Fibroblast of lung (primary cell): ENCODE results near the gene SBF2. TPM values are rescaled to one million over a fixed set of nuclear protein-coding genes. Genes with fewer than 3 reads are reported as not detected.
A peak's percentile ranks its signal among the peaks of the same experiment; 100 is the strongest.

Experiments
- DNase-seq, 2 donors: peaks; one replicate each; pipeline versions ENCODE4 v3.0.0 to v3.0.0-alpha.2; 2010; ENCODE audit warnings: low read depth in 2 of 2
- H2AFZ ChIP-seq: 2 replicates; pipeline ENCODE4 v1.5.1; 2012; ENCODE audit warnings: low read length, control low read depth, inconsistent platforms
- H3K27ac ChIP-seq: 2 replicates; pipeline ENCODE4 v1.5.1; 2011; ENCODE audit warnings: low read length, control low read depth; ENCODE audit not compliant: insufficient read depth
- H3K27me3 ChIP-seq: 2 replicates; pipeline ENCODE4 v1.5.1; 2011; ENCODE audit warnings: mild to moderate bottlenecking, low read length; ENCODE audit not compliant: control insufficient read depth, insufficient read depth
- H3K36me3 ChIP-seq: 2 replicates; pipeline ENCODE4 v1.5.1; 2011; ENCODE audit warnings: low read length; ENCODE audit not compliant: control insufficient read depth, insufficient read depth
- H3K4me1 ChIP-seq: 2 replicates; pipeline ENCODE4 v1.5.1; 2011; ENCODE audit warnings: low read length; ENCODE audit not compliant: control insufficient read depth, insufficient read depth; ENCODE audit errors: extremely low read depth
- H3K4me2 ChIP-seq: 2 replicates; pipeline ENCODE4 v1.5.1; 2011; ENCODE audit warnings: low read length, control low read depth; ENCODE audit not compliant: insufficient read depth; ENCODE audit errors: extremely low read depth
- H3K4me3 ChIP-seq, 4 experiments: fragments of 200-600 bp in 1 of 4; sonication (generic) in 1 of 4; replicated peaks in 1 of 4; 2 replicates each; pipeline ENCODE4 v1.5.1; 2011 to 2016; ENCODE audit warnings: low read length in 4 of 4, low read depth in 3 of 4, mild to moderate bottlenecking in 3 of 4, control low read depth in 2 of 4, inconsistent platforms in 1 of 4, mixed read lengths in 1 of 4; ENCODE audit not compliant: insufficient read depth in 1 of 4; ENCODE audit errors: control extremely low read depth in 1 of 4
- H3K79me2 ChIP-seq: 2 replicates; pipeline ENCODE4 v1.5.1; 2012; ENCODE audit warnings: mild to moderate bottlenecking, low read length, inconsistent platforms; ENCODE audit not compliant: control insufficient read depth, insufficient read depth
- H3K9ac ChIP-seq: 2 replicates; pipeline ENCODE4 v1.5.1; 2011; ENCODE audit warnings: mild to moderate bottlenecking, low read length, control low read depth; ENCODE audit not compliant: insufficient read depth
- H3K9me3 ChIP-seq: 2 replicates; pipeline ENCODE4 v1.5.1; 2012; ENCODE audit warnings: low read depth, low read length; ENCODE audit not compliant: control insufficient read depth, insufficient read depth
- H4K20me1 ChIP-seq: 2 replicates; pipeline ENCODE4 v1.5.1; 2011; ENCODE audit warnings: low read length; ENCODE audit not compliant: control insufficient read depth, insufficient read depth; ENCODE audit errors: extremely low read depth
- EZH2 ChIP-seq: IDR thresholded peaks from 2 replicates; pipeline ENCODE4 v1.5.1; 2012; ENCODE audit warnings: low read length, control low read depth, mild to moderate bottlenecking; ENCODE audit errors: missing control alignments
- polyA plus RNA-seq, 2 donors: library from polyadenylated mRNA; depleted of rRNA in 1 of 2; stranded (reverse) in 1 of 2; unstranded in 1 of 2; fragments of >200 nt; gene quantifications; 2 replicates each; pipeline ENCODE4 v1.2.1, GENCODE V29; 2011 to 2012; ENCODE audit warnings: missing spikeins in 1 of 2
- total RNA-seq: library from RNA; depleted of rRNA; stranded (reverse); fragments of >200 nt; gene quantifications from 2 replicates; pipeline ENCODE4 v1.2.1, GENCODE V29; 2014
- TF ChIP-seq, protein P1 (sequence below), 2 donors: IDR thresholded peaks in 1 of 2; conservative IDR thresholded peaks in 1 of 2; 1 replicate in 1 of 2; 2 replicates in 1 of 2; pipeline ENCODE4 v1.5.1; 2011 to 2012; ENCODE audit warnings: low read length in 2 of 2, control low read depth in 1 of 2, inconsistent platforms in 1 of 2, low read depth in 1 of 2, mild to moderate bottlenecking in 1 of 2

The SBF2 gene
- total and polyA plus RNA-seq, 2 donors (not counting 1 experiment from before 2014, with no cell fraction given): 69.4 to 95.9 TPM

DNA sequence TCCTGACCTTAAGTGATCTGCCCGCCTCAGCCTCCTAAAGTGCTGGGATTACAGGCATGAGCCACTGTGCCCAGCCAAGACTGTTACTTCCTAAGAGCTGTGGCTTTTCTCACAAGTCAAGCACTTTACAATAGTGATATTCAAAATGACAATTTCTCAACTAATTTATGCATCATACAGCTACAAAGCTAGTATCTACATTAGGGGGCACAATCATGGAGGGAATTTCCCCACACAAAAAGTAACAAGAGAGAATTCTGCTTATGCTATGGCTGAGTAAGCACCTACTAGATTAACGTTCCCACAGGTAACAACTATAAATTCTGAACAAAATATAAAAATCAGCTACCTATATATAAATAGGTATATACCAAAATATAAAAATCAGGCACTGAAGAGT lies 72.7 kb downstream of the SBF2 start:
- Histone ChIP-seq H3K79me2 (peaks cover 17% of the 10 kb centered on the region), H3K36me3 (no peaks in the 10 kb centered on the region), H3K4me1 (no peaks in the 10 kb centered on the region), H2AFZ (no peak overlapping the region), H3K27ac (no peak overlapping the region), H3K4me3 (no peak overlapping the region), H4K20me1 (no peaks in the 10 kb centered on the region), H3K27me3 (no peaks in the 10 kb centered on the region), H3K4me2 (no peak overlapping the region), H3K9ac (no peak overlapping the region), H3K9me3 (no peaks in the 10 kb centered on the region)
- DNase-seq: no peak
- TF ChIP-seq, protein P1, sequence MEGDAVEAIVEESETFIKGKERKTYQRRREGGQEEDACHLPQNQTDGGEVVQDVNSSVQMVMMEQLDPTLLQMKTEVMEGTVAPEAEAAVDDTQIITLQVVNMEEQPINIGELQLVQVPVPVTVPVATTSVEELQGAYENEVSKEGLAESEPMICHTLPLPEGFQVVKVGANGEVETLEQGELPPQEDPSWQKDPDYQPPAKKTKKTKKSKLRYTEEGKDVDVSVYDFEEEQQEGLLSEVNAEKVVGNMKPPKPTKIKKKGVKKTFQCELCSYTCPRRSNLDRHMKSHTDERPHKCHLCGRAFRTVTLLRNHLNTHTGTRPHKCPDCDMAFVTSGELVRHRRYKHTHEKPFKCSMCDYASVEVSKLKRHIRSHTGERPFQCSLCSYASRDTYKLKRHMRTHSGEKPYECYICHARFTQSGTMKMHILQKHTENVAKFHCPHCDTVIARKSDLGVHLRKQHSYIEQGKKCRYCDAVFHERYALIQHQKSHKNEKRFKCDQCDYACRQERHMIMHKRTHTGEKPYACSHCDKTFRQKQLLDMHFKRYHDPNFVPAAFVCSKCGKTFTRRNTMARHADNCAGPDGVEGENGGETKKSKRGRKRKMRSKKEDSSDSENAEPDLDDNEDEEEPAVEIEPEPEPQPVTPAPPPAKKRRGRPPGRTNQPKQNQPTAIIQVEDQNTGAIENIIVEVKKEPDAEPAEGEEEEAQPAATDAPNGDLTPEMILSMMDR (conservative IDR thresholded peaks at IDR 0.05 in 1 of 2, IDR thresholded peaks at IDR 0.05 in 1 of 2; ENCODE audit: low read depth in 1 of 2, low read length in 2 of 2): no peak
- no peak for TF ChIP-seq EZH2

DNA sequence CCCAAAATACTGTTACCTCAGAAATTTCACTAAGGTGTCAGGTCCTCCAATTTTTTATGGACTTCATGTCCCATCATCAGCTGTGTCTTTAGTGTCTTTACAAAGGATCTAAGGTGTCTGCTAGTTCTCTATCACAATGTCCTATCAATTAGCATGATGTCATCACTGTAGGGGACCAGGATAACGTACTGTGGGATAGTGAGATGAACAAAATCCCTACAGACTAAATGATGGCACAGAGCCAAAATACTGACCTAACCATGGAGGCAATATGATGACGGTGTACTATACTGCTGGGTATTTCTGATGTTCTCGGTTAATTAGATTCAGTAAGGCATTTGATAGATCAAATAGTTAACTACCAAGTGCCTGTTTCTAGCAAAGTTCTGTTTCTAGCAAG lies 82.5 kb downstream of the SBF2 start:
- H3K27ac ChIP-seq: no peak overlapping the region
- TF ChIP-seq, protein P1 (conservative IDR thresholded peaks at IDR 0.05 in 1 of 2, IDR thresholded peaks at IDR 0.05 in 1 of 2; ENCODE audit: low read depth in 1 of 2, low read length in 2 of 2): no peak
- no peak for TF ChIP-seq EZH2
- H3K27me3 ChIP-seq: no peaks in the 10 kb centered on the region
- H3K4me1 ChIP-seq: peaks cover 5% of the 10 kb centered on the region
- no peaks in the 10 kb centered on the region for H4K20me1 ChIP-seq
- DNase-seq: no peak
- peaks cover 15% of the 10 kb centered on the region for H3K79me2 ChIP-seq
- no peak overlapping the region for H2AFZ ChIP-seq
- no peaks in the 10 kb centered on the region for H3K36me3 ChIP-seq
- H3K4me3 ChIP-seq: no peak overlapping the region
- H3K9ac ChIP-seq: no peak overlapping the region
- H3K9me3 ChIP-seq: no peaks in the 10 kb centered on the region
- no peak overlapping the region for H3K4me2 ChIP-seq

DNA sequence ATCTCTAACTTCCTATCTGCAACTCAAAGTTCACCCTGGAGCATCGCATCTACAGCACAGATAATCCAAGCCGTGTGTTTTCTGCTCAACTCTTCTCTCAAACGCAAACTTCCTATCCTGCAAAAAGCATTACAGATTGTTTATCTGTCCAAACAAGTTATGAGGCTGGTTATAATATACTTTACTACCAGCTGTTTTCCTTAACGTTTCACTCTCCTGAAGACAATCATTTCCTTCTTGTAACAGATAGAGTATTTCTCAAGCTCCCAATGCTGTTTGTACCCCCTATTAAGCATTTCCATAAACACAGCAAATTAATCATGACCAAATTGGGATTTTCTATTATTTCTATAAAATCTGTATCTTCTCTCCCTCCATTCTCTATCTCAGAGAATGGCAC lies 84.7 kb downstream of the SBF2 start:
- Histone ChIP-seq H3K27me3 (no peaks in the 10 kb centered on the region), H4K20me1 (no peaks in the 10 kb centered on the region), H3K27ac (no peak overlapping the region), H2AFZ (no peak overlapping the region), H3K4me3 (no peak overlapping the region), H3K79me2 (peaks cover 22% of the 10 kb centered on the region), H3K9me3 (no peaks in the 10 kb centered on the region), H3K4me1 (peaks cover 5% of the 10 kb centered on the region), H3K36me3 (no peaks in the 10 kb centered on the region), H3K4me2 (no peak overlapping the region), H3K9ac (no peak overlapping the region)
- peak in 1 of 2 donors; percentile 50 for DNase-seq
- TF ChIP-seq, protein P1 (conservative IDR thresholded peaks at IDR 0.05 in 1 of 2, IDR thresholded peaks at IDR 0.05 in 1 of 2; ENCODE audit: low read depth in 1 of 2, low read length in 2 of 2): no peak
- TF ChIP-seq EZH2: no peak
